Posterior cingulate gyrus (tissue), 11 donors: ENCODE data around the gene TRMU.
"Not testable (repeated sequence)": the region's sequence is repeated elsewhere in the genome, so short reads cannot be mapped to it uniquely, and the experiment has no call there.

Experiments used
- DNase-seq, 10 donors: peaks; one replicate each; pipeline versions ENCODE4 v3.0.0 to v3.0.0-alpha.2; 2020 to 2021; ENCODE audit warnings: mixed read lengths in 3 of 10
- intact Hi-C: fragments of 100-400 bp; cut with DNase I; formaldehyde crosslinking; loops from one replicate; pipeline ENCODE4 v1.15.1; 2023

The TRMU gene

DNA sequence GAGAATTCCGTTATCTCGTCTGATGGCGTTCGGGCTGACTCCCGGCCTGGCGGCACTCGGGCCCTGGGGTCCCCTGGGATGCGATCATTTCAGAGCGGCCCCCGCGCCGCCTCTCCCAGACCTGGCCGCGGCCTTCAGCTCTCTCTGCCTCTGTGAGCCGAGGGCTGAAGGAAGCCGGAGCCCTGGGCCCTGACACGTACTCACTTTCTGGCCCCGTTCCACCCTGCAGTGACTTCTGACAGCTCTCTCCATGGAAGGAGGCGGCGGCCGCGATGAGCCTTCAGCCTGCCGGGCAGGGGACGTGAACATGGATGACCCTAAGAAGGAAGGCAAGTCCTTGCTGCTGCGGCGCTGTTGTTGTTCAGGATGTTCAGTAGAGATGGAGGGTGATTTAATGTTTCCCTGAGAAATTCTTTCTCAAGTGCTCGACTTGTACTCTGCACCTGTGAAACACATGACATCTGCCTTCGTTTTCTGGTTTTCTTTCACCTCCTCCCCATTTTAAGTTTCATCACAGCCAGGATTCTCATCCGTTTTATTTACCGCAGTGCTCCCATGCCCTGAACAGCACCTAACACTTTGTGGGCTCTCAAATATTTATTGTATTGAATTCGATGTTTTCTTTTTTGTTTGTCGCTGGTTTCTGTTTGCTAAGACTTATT lies 38.2 kb upstream of the TRMU start:
- intact Hi-C loops: loop anchor here (5.0 kb wide), 2 partner anchors 35 to 175 kb away; no protein-coding TSS in a partner anchor
- DNase-seq: peak in 1 of 10 donors; percentile 86

DNA sequence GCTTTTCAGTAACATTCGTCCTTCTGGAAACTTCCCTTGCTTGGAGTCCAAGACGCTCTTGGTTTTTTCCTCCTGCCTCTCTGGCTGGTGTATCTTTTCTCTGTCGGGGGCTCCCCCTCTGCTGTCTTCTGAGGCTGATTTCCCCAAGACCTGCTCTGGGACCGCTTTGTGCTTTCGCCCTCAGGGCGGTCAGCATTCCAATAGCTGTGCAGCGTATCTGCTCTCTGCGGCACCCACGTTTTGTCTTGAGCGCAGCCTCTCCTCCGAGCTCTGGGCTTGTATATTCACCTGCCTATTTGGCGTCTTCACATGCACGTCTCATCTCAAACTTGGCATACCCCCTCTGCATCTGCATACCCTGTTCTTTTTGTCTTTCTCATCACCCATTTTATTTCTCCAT lies 36.4 kb upstream of the TRMU start:
- DNase-seq: peak in 3 of 10 donors; percentile 40 to 70 (median 64)
- intact Hi-C loops: loop anchor here (5.0 kb wide), 2 partner anchors 33 to 177 kb away; no protein-coding TSS in a partner anchor

DNA sequence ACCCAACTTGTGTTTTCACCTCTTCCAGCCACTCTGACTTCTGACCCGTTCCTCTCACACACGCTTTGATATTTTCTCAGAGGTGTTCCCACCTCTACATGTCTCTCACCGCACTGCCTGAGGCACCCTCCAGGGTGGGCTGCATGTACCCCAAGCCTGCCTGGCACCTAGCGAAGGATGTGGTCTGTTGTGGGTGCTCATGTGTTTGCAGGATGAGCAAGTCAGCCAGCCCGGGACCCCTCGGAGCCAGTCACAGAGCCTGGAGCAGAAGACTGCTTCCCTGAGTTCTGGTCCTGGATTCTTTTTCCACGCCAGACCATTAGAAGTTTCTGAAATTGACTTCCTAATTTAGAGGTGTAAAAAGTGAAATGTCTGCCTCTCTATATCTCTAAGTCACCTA lies 35.0 kb upstream of the TRMU start:
- peak in 2 of 10 donors; percentile 25 to 55 for DNase-seq
- intact Hi-C loops: no loop called here

DNA sequence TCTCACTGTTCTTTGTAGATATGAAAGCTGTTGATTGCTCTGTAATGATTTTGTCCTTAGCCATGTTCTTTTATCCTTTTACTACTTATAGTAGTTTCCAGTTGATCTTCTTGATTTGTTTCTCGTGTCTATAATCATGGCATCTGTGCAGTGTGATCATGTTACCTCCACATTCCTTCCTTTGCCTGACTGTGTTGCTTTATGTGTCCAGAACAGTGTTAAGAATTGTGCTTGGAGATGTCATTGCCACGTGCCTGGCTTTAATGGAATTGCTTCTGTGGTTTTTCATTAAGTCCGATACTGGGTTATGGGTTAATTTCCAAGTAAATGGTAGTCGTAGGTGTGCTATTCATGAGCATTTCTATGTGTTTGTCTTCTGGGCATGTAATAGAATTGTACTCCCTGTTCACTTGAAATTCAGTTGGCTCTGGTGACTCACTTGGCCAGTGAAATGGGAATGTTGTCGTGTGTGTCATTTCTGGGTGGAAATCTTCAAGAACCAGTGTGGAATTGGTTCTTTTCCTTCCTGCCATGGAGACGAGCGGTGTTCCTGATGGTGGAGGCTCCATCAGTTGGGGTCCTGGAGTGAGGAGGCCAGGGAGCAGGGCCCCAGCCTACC lies 32.1 kb upstream of the TRMU start:
- intact Hi-C loops: no loop called here
- no peak for DNase-seq

DNA sequence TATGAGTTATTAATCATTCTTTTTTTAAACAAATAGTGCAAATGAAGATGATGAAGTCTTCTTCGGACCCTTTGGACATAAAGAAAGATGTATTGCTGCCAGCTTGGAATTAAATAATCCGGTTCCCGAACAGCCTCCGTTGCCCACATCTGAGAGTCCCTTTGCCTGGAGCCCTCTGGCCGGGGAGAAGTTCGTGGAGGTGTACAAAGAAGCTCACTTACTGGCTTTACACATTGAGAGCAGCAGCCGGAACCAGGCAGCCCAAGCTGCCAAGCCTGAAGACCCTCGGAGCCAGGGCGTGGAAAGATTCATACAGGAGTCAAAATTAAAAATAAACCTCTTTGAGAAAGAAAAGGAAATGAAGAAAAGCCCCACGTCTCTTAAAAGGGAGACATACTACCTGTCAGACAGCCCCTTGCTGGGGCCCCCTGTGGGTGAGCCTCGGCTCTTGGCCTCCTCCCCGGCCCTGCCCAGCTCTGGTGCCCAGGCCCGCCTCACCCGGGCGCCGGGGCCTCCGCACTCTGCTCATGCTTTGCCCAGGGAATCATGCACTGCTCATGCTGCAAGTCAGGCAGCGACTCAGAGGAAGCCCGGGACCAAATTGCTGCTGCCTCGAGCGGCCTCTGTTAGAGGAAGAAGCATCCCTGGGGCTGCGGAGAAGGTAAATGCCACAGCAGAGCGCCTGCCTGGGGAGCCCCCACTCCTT lies 27.1 kb upstream of the TRMU start:
- intact Hi-C loops: no loop called here

DNA sequence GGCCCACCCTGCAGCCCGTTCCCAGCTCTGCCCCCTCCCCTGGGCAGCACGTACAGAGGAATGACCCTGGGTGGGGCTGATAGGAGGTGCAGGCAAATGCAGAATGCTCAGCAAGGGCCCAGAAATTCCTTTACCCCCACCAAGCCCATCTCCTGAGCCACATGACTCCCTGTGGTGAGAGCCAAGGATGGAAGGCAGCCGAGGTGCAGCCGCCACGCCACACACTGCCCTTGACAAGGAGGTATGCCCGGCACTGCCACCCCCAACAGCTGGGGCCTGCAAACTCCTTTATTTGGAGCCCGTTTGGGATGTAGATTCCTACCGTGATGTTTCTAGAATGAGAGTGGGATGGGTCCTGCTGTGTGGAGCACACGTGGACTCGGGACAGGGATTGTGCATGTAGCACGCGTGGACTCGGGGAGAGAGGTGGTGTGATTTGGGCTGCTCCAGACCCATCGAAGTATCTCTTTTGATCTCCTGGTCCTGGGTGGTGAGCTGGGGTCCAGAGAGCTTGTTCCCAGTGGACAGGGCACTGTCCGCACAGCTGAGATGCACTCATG lies 25.9 kb upstream of the TRMU start:
- intact Hi-C loops: no loop called here
- DNase-seq: peak in 2 of 10 donors; percentile 39 to 63

More for the DNA sequence above, 27.1 kb upstream of the TRMU start:
- DNase-seq: peak in 3 of 10 donors; percentile 29 to 76 (median 52)

DNA sequence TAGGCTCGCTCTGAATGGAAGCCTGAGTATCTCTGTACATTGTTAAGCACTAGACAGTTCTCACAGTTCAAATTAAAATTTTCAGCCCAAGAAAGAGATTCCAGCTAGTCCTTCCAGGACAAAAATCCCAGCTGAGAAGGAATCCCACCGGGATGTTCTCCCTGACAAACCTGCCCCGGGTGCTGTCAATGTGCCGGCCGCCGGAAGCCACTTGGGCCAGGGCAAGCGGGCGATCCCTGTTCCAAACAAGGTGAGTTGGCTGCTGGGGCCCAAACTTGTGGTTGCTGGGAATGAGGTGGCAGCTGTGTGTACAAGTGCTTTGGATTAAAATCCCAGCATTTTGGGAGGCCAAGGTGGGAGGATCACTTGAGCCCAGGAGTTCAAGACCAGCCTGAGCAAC lies 23.5 kb upstream of the TRMU start:
- peak in 2 of 10 donors; percentile 49 to 67 for DNase-seq
- intact Hi-C loops: no loop called here

DNA sequence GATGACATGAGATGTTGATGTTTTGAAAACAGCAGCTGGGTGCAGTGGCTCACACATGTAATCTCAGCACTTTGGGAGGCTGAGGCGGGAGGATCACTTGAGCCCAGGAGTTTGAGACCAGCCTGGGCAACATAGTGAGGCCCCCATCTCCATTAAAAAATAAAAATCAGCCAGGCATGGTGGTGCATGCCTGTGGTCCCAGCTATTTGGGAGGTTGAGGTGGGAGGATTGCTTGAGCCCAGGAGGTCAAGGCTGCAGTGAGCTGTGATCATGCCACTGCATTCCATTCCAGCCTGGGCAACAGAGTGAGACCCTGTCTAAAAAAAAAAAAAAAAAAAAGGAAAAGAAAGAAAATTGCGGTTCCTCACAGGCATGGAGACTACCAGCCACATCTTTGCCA lies 22.7 kb upstream of the TRMU start:
- peak in 2 of 10 donors; percentile 10 to 21 for DNase-seq
- intact Hi-C loops: not testable (repeated sequence)

DNA sequence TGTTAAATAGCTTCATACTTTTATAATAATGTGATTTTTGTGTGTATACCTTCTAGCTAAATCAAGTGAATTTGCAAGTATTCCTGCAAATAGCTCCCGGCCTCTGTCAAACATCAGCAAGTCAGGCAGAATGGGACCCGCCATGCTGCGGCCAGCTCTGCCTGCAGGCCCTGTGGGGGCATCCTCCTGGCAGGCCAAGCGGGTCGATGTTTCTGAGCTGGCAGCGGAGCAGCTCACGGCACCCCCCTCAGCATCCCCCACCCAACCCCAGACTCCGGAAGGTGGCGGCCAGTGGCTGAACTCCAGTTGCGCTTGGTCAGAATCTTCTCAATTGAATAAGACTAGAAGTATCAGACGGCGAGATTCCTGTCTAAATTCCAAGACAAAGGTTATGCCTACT lies 19.5 kb upstream of the TRMU start:
- intact Hi-C loops: loop anchor here (5.0 kb wide), 1 partner anchor 324 kb away; no protein-coding TSS in a partner anchor
- peak in 1 of 10 donors; percentile 42 for DNase-seq

DNA sequence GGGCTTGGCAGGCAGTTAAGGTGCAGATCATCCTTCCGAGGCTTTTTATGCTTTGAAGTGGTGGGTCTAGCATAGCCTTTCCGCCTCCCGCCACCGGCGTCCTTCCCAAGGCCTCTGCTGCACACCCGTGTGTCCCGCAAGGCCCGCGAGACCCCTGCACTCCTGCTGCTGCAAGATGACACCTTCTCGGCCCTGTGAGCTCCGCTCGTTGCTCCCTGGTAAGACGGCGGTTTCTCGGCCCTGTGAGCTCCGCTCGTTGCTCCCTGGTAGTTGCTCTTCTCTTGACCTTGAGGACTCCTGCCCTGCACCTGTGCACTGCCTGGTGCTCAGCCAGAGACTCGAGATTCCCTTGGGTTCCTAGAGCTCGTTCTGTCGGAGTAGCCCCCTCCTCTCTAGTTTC lies 17.9 kb upstream of the TRMU start:
- peak in 1 of 10 donors; percentile 61 for DNase-seq
- intact Hi-C loops: loop anchor here (5.0 kb wide), 1 partner anchor 325 kb away; no protein-coding TSS in a partner anchor

DNA sequence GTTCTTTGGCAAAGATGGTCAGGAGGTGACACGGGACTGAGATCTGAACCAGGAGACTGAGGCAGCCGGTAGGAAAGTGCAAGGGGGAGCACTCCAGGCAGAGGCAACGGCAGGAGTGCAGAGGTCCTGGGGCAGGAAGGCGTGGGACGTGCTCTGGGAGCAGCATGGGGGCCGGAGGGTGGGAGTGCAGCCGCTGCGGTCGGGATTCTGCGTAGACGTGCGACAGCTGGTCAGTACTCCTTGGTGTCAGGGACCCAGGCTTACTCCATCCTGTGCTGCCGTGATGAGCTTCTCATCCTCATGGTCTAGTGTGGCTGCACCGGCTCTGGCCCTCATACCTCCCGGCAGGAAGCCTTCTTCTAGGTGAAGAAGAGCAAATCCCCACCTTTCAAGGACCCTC lies 16.9 kb upstream of the TRMU start:
- DNase-seq: peak in 1 of 10 donors; percentile 79
- intact Hi-C loops: loop anchor here (5.0 kb wide), 1 partner anchor 326 kb away; no protein-coding TSS in a partner anchor

DNA sequence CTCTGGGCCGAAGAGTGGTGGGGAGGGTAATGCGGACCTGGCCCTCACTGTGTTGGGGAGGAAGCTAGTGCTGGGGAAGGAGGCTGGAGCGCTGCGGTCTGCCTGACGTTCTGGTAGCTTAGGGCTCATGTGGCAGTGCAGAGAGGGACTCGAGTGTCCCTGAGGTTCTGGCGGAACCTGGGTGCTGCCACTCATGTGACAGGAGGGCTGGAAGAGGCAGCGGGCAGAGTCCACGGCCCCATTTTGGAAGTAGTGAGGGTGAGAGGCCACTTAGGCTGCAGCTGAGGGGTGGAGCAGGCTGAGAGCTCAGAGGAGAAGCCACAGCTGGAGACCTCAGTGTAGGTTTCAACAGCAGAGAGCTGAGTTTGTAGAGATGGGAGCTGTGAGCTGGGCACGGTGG lies 16.2 kb upstream of the TRMU start:
- peak in 1 of 10 donors; percentile 81 for DNase-seq
- intact Hi-C loops: loop anchor here (5.0 kb wide), 1 partner anchor 327 kb away; no protein-coding TSS in a partner anchor

DNA sequence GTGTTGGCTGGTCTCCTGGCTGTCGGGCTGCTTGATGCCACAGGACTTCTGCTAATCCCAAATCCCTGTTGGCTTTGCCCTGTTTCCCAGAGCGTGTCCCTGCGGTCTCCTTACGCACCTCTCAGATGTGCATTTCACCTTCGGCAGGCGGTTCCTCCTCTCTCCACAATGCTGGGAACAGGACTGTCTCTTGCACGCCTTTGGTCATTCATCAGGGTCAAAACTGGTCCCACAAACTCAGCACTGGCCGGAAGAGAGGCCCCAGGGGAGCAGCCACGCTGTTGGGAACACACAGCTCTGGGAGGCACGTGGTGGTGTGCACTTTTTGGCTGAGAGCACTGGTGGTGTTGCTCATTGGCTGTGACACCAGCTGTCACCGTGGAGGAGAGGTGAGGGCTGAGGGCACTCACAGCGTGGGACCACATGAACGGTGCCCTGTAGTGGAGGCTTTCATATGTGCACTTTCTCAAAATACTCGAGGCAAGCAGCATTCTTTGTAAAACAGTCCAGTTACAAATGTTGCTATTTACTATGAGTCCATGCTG lies 15.3 kb upstream of the TRMU start:
- DNase-seq: peak in 1 of 10 donors; percentile 52
- intact Hi-C loops: no loop called here

DNA sequence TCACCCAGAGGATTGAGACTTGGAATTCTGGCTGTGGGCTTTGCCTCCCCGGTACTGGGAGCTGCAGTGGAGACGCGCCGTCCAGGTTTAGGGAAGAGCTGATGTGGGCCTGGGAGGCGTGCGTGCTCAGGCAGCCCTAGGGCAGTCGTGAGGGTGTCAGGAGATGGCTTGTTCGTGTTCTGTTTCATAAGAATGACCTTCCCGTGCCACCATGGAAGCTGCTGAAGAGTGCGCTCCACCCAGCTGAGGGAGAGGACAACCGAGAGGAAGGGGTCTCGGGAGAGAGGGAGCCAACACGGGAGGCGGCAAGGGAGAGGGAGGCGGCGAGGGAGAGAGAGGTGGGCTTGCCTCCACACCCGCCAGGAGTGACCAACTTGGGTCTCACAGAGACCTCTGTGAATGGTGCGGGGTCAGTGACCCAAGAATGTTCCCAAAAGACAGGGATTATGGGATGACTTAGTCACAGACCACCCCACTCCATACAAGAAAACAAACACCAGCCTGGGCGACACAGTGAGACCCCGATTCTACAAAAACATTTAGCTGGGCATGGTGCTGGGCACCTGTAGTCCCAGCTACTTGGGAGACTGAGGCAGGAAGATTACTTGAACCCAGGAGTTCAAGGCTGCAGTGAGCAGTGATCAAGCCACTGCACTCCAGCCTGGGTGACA lies 14.7 kb upstream of the TRMU start:
- peak in 1 of 10 donors; percentile 69 for DNase-seq
- intact Hi-C loops: no loop called here

DNA sequence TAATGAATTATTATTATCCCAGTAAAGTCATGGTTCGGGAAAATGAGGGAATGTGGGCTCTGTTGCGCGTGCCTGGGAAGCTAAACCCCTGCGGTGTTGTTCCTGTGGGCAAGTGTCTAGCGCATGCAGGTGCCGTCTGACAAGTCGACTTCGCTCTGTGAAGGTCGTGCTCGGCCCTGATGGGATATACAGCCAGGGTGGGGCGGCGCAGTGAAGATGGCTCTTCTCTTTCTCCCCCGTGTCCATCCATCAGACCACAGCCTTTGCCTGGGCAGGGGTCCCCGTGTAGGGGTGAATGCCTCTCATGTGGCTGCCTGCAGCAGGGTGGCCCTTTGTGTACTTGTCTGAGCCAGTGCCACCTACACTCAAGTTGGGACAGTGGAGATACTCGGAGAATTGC lies 12.8 kb upstream of the TRMU start:
- peak in 1 of 10 donors; percentile 80 for DNase-seq
- intact Hi-C loops: no loop called here

DNA sequence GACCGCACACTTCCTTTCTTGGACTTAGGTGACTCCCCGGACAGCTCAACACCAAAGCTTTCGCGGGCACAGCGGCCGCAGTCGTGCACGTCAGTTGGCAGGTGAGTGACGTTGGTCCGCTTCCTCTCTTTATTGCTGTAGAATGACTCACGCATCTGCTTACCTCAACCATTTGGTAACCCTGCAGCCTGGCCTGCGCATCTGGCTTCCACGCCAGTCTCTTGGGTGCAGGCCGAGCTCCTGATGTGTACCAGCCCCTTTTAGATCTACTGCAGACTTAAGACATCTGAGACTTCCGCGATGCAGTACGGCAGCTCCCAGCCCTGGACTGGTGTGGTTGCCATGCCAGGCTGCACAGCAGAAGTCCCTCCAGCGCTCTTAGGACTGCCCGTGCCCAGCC lies 12.4 kb upstream of the TRMU start:
- intact Hi-C loops: no loop called here
- peak in 1 of 10 donors; percentile 51 for DNase-seq

DNA sequence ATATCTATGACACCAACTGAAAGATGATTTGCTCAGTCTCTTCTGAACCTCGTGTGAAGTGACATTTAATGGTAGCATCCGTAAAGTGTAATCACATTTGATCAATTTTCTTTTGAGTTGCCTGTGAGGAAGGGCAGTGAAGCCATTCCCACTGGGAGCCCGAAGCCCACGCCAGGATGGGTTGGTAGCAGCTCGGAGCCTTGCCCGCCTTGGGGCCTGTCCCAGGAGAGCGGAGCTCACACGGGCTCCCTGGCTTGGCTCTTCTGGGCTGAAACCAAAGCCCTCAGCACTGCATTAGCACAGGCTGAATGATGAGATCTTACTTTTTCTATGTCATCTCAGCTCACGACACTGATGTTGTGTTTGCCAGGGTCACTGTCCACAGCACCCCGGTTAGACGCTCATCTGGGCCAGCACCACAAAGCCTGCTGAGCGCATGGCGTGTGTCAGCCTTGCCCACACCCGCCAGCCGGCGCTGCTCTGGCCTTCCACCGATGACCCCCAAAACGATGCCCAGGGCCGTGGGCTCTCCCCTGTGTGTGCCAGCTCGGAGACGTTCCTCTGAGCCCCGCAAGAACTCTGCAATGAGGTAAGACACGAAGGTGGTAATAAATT lies 9.3 kb upstream of the TRMU start:
- DNase-seq: peak in 1 of 10 donors; percentile 66
- intact Hi-C loops: no loop called here

DNA sequence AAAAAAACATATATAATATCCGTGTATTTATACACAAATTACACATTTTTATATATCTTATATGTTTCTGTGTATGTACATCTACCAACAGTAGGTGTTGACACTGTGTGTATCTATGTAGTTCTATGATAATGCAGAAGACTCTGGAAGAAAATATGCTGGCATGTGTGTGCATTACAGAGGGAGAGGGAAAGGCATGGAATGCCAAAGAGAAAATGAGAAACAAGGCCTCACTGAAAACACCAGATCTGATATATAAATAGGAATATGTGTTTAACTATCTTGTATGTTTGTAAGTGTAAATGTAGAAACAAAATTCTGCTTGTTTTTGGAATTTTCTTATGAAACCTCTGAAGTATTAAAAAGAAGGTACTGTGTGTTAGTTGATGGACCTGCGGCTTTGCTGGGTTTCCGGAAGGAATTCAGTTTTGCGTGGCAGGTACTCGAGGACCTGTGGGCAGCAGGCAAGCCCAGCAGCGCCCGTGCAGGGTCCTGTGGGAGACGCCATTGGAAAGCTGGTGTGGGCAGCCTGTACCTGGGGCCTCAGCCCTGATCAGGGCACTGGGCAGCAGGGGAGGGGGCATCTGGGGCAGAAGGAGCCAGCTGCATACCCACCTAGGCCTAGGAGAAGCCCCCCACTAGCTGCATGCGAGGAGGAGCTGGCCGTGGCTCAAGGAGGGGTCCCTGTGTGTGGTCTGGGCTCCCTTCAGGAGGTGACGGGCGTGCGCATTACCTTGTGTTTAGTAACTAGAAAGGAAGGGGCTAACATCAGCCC lies 7.6 kb upstream of the TRMU start:
- intact Hi-C loops: no loop called here

DNA sequence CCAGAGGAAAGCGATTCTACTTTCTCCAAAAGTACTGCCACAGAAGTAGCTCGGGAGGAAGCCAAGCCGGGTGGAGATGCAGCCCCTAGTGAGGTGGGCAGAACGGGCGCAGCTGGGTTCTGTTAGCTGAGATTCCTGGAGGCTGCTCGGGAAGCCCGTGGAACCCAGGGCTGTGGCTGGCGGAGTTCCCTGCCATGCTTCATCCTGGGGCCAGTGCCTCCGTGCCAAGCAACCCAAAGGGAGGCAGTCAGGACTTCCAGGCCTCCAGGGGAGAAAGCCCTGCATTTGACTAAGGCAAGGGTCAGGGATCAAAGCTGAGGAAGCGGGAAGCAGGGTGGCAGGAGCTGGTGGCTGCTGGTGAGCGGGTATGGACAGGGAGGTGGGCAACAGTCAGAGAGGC lies 6.7 kb upstream of the TRMU start:
- intact Hi-C loops: no loop called here
- peak in 3 of 10 donors; percentile 15 to 62 (median 56) for DNase-seq

More for the DNA sequence above, 7.6 kb upstream of the TRMU start:
- peak in 2 of 10 donors; percentile 30 to 67 for DNase-seq
